Kidney tubule cell (primary cell): Measurements from ENCODE around the gene KRI1.

ENCODE experiments used
- DNase-seq: peaks from one replicate; pipeline ENCODE4 v3.0.0-alpha.2; 2018; ENCODE audit warnings: low spot score

Gene KRI1

GRCh38 chr19:10518444-10519361, 47.1 kb downstream of the KRI1 start:
- DNase-seq = no peak

- DNase-seq = peak; percentile 13
Measured at GRCh38 chr19:10517760-10518443, 47.9 kb downstream of the KRI1 start.

- no peak for DNase-seq
Measured at GRCh38 chr19:10517361-10517759, 48.5 kb downstream of the KRI1 start, which contains the start of gene S1PR5. Gene S1PR5, minus strand, starts transcription at chr19:10517447. Its CDS starts 2,436 bp downstream, at chr19:10515011.

GRCh38 chr19:10516671-10517286, 49.0 kb downstream of the KRI1 start:
- DNase-seq = no peak

GRCh38 chr19:10516064-10516385, 49.8 kb downstream of the KRI1 start:
- DNase-seq = no peak

- DNase-seq = no peak
Measured at GRCh38 chr19:10514211-10515145, 51.3 kb downstream of the KRI1 start.

- DNase-seq = no peak
Measured at GRCh38 chr19:10513223-10513622, 52.6 kb downstream of the KRI1 start.

GRCh38 chr19:10510301-10510802, 55.5 kb downstream of the KRI1 start:
- peak; percentile 45 for DNase-seq

GRCh38 chr19:10508707-10509106, 57.1 kb downstream of the KRI1 start:
- DNase-seq = peak; percentile 28

GRCh38 chr19:10508036-10508435, 57.8 kb downstream of the KRI1 start:
- DNase-seq = no peak

GRCh38 chr19:10505583-10506229, 60.1 kb downstream of the KRI1 start:
- DNase-seq = peak; percentile 62
